ENCODE data around the gene ZBTB4.

The ZBTB4 gene

GRCh38 chr17:7416323-7416722, 63.1 kb downstream of the ZBTB4 start:
- no peak for DNase-seq

DNA sequence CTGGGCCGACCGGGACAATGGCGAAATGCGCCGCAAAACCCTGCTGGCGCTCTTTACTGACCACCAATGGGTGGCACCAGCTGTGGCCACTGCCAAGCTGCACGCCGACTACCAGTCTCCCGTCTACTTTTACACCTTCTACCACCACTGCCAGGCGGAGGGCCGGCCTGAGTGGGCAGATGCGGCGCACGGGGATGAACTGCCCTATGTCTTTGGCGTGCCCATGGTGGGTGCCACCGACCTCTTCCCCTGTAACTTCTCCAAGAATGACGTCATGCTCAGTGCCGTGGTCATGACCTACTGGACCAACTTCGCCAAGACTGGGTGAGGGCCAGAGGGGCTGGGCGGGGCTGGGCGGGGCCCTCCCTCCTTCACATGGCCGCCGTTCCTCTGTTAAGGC, 63.6 kb downstream of the ZBTB4 start:
- no peak for DNase-seq

- no peak for DNase-seq
Observed at GRCh38 chr17:7414837-7415236, 64.6 kb downstream of the ZBTB4 start.

DNA sequence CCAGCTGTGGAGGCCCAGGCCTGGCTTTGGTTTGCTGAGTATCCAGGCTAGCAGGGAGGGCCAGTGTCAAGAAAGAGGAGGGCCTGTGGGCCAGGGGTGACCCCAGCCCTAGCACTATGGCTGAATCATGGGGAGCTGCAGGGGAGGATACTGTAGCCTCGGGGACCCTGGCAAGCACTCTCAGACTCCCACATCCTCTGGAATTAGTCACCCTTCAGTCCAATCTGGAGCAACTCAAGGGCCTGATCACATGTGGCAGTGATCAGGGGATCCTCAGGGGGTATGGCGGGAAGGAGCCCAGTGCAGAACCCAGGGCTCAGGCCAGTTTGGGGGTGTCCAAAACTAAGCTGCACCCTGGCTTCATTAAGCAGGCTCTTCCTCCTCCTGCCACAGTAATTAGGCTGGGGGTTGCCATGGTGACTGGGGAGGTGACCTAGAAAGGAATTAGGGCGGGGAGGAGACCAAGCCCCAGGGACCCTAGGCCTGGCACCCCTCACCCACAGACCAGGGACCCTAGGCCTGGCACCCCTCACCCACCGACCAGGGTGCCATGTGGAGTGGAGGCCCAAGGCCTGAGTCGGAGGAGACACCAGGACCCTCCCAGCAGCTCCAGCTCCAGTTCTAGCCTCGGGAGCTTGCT, 66.0 kb downstream of the ZBTB4 start:
- DNase-seq: no peak

GRCh38 chr17:7411427-7411750, 68.0 kb downstream of the ZBTB4 start:
- DNase-seq: no peak

- peak; percentile 17 for DNase-seq
Observed at GRCh38 chr17:7410634-7411426, 68.6 kb downstream of the ZBTB4 start.

DNA sequence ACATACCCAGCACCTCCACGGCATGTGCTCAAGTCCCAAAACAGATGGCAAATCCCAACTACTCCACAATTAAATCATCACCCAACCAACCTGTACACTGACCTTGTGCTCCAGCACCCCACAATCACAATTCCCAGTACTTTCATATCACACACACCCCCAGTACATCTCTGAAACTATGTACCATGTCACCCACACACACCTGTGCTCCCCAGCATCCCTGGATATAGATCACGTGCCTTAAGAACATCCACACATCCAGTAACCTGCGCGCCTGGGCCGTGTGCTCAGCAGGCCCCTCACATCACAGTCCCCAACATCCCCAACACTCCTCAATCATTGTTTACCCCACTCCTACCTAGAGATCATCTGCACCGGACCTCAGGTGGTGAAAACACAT, 69.7 kb downstream of the ZBTB4 start:
- no peak for DNase-seq
